Stimulated activated CD4-positive, alpha-beta T cell treated with anti-CD3 and anti-CD28 coated beads, TNF-alpha, amount 100 ng/mL, for 1 hour (primary cell): ENCODE results near the gene RNF4.

Source experiments
- DNase-seq, 3 donors: peaks; one replicate each; pipeline ENCODE4 v3.0.0-alpha.2; 2020; ENCODE audit warnings: low read depth in 3 of 3, low spot score in 1 of 3

The RNF4 gene

DNA sequence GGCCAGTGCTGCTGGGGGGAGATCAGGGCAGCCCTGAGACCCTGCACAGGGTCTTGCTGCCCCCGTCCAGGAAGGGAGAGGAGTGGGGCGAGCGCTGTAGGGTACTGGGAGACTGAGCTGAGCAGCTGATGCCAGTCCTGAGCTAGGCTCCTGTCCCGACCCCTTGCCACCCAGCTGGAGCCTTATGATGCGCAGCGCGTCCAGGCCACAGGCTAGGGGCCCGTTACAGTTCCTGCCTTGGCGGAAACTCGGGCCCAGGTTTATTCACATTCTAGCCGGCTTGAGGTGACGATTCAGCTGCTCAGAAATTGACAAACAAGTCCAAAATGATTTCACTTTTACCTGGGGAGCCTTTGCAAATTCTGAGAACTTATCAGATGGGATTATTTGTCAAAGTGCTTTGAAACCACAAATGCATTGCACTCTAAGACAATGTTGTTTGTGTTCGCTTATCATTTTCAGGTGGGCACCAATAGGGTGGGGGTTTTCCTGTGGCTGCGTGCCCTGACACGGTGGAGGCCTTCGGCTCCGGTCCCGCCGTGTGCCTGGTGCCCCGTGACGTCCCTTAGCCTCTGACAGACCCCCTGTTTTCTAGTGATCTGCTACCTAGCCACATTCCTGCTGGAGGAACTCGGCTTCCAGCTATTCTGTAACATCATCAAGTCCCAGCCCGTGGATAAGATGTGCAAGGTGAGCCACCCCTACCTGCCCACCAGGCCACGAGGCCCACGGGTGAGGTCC is 31.3 kb upstream of the RNF4 start:
- DNase-seq = no peak

DNA sequence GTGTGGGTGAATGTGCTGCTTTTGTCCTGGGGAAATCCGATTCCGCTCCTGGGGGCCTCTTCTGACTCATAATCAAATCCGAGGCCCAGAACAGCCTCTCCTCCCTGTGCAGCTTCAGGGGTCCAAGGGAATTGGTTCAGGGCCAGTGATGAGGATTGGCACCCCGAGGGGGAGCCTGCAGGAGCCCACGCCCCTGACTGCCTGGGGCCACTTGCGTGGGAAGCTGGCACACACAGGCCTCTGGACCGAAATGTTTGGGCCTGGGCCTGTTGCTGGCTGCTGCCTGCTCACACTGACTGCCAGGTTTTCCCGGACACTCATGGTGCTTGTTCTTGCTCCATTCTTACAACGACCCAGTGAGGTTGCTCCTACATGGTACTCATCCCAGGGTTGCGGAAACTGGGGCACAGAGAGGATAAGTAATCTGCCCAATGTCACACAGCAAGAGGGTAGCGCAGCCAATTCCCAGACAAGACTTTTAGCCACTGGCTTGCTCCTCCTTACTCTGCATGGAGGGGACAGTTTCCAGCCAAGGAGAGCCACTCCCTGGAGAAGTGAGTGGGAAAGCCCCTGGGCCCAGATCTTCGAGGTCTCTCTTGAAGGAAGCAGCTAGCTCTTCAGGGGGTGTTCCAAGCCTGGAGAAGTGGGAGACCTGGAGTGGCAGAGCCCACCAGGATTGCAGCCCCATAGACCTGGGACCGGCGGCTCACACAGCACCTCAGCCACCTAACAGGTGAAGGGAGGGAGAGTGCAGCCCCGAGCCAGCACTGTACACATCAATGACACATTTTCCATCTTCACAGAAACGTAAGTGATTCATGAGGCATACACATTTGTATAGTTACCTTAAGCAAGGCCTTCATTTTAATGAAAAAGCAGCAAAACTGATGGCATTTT is 29.8 kb upstream of the RNF4 start:
- no peak for DNase-seq

- peak in 2 of 3 donors; percentile 35 to 50 for DNase-seq
Observed at GRCh38 chr4:2441393-2442174, 27.3 kb upstream of the RNF4 start.

- no peak for DNase-seq
Observed at GRCh38 chr4:2442175-2442993, 26.5 kb upstream of the RNF4 start.

DNA sequence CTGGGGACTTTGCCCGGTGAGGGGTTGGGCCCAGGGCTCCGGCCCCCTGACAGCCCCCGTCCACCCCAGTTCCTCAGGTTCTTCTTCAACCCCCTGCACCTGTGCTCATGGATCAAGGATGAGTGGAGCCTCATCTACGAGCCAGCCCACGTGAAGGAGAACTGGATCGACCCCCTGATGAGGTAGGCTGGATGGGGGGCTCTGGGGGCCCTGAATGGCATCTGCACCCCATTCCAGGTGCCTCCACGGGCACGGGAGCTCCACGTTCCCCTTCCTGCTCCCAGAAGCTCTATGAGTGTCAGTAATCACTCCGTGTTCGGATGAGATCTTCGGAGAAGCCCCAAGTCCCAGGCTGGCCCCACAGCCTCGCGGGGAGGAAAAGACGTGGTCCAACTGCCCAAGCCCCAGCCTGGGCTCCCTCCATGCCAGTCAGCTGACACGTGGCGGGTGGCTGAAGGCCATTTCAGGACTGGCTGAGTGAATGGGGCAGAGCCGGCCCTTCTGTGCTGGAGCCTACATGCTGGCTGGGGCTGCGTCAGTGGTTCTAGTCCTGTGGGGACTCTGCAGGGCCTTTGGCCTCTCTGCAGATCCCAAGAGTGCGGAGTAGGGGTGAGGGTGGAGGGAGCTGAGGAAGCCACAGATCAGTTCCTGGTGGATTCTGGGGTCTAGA is 25.7 kb upstream of the RNF4 start:
- no peak for DNase-seq

DNA sequence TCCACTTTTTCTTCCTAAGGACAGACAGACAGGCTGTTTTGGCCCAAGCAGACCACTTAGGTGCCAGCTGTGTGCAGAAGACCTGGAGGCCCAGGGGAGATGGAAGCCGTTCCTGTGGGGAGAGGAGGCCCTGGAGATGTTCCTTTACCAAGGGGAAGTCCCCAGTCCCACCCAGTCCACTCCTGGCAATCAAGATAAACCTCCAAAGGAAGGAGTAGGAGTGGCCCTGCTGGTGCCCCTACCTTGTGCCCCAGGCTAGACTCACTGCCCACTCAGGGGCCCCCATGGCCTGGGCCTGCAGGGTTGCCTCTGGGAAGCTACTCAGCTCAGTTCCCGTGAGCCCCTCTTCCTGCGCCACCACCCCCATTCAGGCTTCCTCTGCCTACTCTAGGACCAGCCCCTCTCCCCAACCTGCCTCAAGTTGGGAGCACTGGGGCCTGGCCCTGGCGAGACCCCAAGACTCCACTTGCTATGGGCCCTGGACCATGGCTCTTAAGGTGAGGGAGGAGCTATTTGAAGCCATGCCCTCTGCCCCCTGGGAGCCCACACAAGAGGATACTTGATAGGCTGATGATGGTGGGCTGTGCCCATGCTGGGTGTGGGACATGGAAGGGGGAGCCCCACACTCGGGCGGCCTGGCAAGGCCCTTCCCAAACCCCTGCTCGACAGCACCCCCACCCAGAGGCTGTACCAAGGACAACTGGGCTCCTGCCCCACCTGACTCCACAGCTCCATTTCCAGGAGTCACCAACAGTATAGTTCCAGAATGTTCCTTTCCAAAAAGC is 24.8 kb upstream of the RNF4 start:
- DNase-seq = no peak

GRCh38 chr4:2445130-2445529 is 23.8 kb upstream of the RNF4 start:
- DNase-seq = no peak

GRCh38 chr4:2445571-2445970 is 23.3 kb upstream of the RNF4 start:
- no peak for DNase-seq

DNA sequence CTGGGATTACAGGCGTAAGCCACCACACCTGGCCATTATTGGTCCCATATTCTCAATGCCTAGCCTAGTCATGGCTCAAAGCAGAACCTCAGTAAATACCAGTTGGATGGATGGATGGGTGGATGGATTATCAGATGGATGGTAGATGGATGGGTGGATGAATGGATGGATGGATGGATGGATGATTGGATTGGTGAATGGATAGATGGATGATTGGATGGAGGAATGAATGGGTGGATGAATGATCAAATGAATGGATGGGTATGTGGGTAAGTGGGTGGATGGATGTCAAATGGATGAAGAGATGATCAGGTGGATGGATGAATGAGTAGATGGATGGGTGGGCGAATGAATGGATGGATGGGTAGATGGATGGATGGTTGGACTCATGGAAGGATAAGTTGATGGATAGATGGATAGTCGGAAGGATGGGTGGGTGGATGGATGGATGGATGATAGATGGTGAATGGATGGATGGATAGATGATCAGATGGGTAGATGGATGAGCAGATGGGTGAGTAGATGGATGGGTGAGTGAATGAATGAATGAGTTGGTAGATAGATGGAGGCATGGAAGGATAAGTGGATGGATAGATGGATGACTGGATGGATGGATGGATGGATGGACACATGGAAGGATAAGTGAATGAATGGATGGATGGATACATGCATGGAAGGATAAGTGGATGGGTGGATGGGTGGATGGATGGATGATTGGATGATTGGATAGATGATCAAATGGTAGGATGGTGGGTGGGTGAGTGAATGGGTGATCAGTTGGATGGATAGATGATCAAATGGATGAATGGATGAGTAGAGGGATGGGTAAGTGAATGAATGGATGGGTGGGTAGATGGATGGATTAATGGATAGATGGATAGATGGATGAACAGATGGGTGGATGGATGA is 22.0 kb upstream of the RNF4 start:
- DNase-seq = no peak

GRCh38 chr4:2448589-2448988 is 20.3 kb upstream of the RNF4 start:
- no peak for DNase-seq

DNA sequence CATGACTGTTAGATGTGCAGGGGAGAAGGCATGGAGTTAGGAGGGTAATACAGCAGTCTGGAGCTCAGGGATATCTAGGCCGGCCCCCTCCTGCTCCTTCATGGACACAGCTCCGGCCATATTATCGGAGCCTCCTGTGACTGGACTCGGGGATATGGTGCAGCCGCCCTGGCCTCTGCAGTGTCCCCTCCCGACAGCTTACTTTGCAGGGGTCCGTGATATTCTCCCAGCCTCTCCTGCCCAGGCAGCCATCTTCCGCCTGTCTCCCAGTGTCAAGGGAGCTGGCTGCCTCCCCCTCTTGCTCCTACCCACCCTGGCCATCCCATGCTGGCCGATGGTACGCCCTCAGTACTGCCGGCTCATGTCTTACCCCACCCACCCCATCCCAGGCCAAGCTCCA is 19.9 kb upstream of the RNF4 start:
- DNase-seq = no peak

GRCh38 chr4:2449511-2450392 is 19.2 kb upstream of the RNF4 start:
- DNase-seq = no peak

DNA sequence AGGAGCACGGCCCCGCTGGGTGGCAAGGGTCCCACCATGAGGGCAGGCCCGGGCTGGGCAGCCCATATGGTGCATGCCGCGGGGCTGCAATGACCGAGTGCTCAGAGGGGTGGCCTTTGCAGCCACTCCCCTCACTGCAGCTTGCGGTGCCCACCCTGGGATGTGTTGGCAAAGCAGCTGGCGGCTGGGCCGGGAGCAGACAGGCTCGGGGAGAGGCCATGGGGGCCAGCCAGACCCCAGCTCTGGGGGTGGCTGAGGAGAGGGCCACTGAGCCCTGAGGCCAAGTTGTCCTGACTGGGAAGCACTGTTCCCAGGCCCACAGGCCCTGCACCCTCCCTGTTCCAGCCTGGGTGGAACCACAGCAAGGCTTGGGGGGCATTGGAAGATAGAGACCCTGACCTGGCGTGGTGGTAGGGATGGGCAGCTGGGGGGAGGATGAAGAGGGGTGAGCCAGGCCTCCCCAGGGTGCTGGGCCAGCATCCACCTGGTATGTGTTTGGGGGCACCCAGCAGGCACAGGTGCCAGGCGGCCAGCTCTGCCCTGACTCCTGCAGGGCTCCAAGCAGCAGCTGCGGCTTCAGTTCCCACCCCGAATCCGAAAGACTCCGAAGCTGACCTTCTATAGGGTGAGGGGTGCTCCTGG is 18.4 kb upstream of the RNF4 start:
- no peak for DNase-seq

DNA sequence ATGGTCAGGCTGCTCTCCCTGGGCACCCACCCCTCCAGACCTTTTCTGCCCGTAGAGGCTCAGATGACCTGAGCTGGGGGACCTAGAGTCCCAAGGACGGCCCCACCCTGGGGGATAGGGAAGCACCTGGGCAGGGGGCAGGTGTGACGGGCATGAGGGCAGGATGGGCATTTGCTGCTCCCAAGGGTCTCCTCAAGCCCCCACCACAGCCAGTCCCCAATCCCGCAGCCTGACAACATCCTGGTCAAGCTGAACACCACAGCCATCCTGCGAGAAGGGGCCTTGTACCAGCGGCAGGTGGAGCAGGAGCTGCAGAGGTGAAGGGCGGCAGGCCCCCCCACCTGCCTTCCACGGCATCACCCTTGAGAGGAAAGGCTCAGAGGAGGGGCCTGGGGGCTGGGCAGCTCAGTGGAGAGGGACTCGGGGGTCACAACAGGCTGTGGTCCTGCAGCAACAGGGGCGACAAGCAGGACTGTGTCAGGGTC is 17.8 kb upstream of the RNF4 start:
- no peak for DNase-seq

- no peak for DNase-seq
Observed at GRCh38 chr4:2451821-2452785, 16.8 kb upstream of the RNF4 start.
